Prostate gland (tissue), 2 donors: ENCODE results near the gene LSG1.

Experiments
- POLR2AphosphoS5 ChIP-seq: sonication (generic); formaldehyde crosslinking; IDR thresholded peaks from one replicate; pipeline ENCODE4 v1.6.1; 2017; ENCODE audit warnings: antibody characterized with exemption
- TF ChIP-seq, protein P1 (sequence below), 4 experiments: fragments of 200-600 bp in 2 of 4; fragments of 450-650 bp in 2 of 4; sonication (generic) in 2 of 4; IDR thresholded peaks; 1 replicate in 3 of 4; 2 replicates in 1 of 4; pipeline ENCODE4 v1.5.1; 2016 to 2019; ENCODE audit warnings: antibody characterized with exemption in 4 of 4, mild to moderate bottlenecking in 2 of 4, moderate library complexity in 2 of 4

DNA sequence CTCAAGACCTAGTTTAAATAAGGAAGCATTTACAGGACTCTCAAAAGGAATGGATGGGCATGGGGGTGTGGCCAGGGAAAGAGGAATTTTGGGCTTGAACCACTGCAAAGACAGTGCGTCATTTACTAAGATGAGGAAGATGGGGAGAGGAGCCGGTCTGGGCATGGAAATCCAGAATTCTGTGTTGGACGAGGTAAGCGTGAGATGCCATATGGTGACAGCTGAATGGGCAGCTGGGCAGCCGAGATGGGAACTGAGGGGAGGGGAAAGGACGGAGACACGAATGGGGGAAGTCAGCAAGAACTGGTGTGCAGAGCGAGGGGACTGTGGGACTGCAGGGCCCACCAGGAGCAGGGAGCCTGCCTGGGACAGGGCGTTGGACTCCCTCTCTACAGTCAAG, 63.0 kb downstream of the LSG1 start:
- no peak for TF ChIP-seq POLR2AphosphoS5
- TF ChIP-seq, protein P1, sequence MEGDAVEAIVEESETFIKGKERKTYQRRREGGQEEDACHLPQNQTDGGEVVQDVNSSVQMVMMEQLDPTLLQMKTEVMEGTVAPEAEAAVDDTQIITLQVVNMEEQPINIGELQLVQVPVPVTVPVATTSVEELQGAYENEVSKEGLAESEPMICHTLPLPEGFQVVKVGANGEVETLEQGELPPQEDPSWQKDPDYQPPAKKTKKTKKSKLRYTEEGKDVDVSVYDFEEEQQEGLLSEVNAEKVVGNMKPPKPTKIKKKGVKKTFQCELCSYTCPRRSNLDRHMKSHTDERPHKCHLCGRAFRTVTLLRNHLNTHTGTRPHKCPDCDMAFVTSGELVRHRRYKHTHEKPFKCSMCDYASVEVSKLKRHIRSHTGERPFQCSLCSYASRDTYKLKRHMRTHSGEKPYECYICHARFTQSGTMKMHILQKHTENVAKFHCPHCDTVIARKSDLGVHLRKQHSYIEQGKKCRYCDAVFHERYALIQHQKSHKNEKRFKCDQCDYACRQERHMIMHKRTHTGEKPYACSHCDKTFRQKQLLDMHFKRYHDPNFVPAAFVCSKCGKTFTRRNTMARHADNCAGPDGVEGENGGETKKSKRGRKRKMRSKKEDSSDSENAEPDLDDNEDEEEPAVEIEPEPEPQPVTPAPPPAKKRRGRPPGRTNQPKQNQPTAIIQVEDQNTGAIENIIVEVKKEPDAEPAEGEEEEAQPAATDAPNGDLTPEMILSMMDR (IDR thresholded peaks at IDR 0.05) = no peak
